Activated CD4-positive, alpha-beta T cell treated with anti-CD3 and anti-CD28 coated beads, Interleukin-2, amount 50 U/mL, for 24 hours (primary cell): ENCODE data around the gene DNAJB12.
"Not testable (repeated sequence)": the region's sequence is repeated elsewhere in the genome, so short reads cannot be mapped to it uniquely, and the experiment has no call there.

Source experiments
- DNase-seq, 2 donors: peaks; one replicate each; pipeline ENCODE4 v3.0.0-alpha.2; 2020; ENCODE audit warnings: low read depth in 1 of 2, low spot score in 1 of 2

Gene DNAJB12

DNA sequence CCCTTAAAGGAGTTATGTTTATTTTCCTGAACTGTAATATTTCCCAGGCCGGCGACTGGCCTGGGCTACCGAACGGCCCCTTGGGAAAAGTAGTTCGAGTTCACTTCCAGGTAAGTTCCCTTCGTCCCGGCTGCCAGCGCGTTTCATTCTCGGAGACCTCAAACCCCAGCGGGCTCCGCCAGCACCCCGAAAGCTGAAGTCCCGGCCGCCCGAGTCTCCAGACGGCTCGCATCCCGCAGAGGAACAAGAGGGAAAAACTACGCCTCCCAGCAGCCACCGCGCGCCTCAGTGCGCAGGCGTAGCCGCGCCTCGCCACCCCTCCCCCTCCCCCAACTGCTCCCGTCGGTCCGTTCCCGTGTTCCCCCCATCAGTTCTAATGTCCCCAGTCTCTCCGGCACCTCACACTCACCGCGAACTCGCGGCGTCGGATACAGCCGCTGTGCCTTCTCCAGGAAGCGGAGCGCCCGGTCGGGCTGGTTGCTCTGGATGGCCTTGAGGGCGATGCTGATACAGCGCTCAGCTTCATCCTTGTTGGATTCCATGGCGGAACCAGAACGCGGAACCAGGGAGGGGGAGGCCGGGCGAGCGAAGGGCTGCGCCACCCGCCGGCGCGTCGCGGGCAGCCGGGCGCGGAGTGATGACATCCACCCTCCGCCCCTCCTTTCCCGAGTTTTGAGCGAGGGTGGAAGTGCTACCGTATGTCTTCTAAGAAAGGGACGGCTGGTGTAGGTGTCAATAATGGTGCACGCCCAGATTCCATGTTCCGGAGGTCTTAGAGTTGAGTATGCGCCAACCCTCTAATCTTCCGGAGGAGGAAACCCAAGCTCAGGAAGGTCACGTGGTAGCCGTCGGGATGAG is at the start of gene DNAJB12:
DNAJB12 (minus strand) TSS at position 564 of the 858 bp plus-strand sequence; CDS start at position 542, 22 bp downstream.
- DNase-seq: peak; percentile 83 to 87

DNA sequence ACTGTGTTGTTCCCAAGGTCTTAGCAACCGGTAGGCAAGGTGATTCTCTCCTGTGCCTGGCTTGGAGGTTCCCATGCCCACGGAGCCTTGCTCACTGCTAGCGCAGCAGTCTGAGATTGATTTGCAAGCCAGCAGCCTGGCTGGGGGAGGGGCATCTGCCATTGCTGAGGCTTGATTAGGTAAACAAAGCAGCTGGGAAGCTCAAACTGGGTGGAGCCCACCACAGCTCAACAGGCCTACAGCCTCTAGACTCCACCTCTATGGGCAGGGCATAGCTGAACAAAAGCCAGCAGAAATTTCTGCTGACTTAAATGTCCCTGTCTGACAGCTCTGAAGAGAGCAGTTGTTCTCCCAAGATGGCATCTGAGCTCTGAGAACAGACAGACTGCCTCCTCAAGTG is 40.9 kb upstream of the DNAJB12 start:
- DNase-seq: not testable (repeated sequence)

DNA sequence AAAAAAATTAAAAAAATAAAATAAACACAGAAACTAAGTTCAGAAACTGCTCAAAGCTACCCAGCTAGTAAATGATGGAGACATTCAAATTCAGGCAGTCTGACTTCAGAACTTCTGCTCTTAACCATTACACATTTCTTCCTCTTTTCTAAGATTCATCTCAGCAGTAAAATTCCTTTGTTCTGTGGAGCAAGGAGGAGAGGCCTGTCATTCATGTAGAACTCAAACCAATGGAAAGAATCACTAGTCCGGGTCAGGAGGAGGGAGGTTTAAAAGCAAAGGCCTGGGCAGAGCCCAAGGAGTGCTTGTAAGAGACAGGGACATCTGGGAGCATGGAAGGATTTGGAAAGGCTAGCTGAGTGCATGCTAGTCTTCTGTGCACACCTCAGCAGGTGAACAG is 37.9 kb upstream of the DNAJB12 start:
- DNase-seq: no peak

DNA sequence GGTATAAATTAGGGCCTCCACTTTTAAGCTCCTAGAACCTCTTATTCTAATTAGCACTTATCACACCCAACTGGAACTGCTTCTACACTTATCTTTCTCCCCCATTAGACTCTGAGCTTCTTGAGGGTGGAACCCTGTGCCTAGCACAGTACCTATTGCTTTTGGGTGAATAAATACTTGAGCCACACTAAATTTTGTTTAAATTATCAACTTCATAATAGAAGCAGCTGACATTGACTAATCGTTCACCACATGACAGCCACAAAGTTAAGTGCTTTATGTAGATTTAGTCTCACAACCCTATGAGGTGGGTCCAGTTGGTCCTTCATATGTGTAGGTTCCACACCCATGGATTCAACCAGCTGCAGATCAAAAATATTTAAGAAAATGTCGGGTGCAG is 36.0 kb upstream of the DNAJB12 start:
- DNase-seq: no peak

DNA sequence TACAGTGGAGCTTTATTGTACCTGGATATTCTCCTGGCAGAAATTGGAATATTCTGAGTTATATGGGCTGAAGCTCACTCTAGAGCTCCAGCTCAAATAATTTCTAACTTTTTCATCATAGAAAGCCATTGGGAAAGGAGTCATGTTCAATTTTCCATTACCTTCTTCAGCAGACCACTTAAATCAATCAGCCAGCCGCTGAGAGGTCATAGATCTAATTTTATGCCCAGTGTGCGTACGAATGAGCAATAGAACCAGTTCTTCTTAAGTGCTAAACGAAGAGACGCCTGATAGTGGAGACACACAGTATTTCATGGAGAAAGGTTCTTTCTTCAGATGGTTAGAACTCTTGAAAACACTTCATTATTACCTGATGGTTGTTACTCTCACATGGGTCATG is 35.0 kb upstream of the DNAJB12 start:
- DNase-seq: no peak

DNA sequence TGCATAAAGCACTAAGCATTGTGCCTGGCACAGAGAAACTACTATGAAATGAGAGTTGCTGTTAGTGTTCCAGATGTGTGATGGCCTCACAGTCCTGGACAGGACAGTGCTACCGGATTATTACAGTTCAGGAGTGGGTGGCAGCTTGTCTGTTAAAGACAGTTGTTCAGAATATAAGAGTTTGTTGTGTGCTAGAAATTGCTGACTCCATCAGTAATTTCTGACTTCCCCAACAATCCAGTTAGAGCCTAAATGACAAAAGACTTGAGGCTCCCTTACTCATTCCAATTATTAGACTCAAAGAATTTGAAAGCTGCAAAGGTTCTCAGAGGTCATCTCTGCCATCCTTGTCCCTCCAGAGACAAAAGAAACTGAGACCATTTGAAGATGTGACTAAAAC is 34.3 kb upstream of the DNAJB12 start:
- no peak for DNase-seq

DNA sequence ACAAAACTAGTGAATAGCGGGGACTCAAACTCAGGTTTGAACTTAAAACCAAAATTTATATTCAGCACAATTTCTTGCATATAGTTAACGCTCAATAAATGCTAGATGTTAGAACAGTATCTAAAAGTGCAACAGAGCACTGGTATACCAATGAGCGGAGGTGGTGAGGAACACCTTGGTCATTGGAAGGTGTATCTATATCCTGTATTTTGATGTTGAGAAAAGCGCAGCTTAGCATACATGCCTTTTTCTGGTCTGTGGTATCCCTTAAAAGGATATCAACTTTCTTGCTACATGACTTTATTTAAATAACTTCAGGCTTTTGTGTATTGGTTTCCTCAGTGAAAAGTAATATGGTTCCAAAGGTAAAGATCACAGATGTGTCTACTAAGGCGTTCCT is 33.3 kb upstream of the DNAJB12 start:
- DNase-seq: no peak

DNA sequence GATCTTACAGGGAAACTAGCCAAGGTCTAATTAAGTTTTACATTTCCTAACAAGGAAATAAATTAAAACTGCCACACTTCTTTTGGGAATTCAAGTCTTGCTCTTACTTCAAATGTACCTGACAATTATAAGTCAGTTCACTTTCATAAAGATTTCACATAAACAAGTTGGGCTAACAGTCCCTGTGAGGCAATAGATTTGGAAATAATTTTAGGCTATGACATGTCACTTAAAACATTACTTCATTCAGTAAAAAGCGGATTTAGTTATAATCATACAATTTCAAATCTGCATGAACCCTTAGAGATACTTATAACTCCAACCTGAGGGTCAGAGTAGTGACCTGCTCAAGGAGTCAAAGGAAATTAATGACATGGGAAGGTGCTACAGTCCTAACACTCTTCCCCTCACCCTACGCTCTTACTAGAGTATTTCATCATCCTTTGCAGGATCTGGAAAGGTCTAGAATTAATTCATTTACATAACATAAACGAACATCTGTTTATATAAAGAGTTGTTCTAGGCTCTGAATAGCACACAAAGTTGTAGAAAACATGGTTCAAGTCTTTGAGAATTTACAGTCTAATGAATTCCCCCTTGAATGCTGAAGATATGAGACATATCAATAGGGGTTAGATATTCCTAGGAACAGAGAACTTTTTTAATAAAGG is 32.3 kb upstream of the DNAJB12 start:
- DNase-seq: no peak

DNA sequence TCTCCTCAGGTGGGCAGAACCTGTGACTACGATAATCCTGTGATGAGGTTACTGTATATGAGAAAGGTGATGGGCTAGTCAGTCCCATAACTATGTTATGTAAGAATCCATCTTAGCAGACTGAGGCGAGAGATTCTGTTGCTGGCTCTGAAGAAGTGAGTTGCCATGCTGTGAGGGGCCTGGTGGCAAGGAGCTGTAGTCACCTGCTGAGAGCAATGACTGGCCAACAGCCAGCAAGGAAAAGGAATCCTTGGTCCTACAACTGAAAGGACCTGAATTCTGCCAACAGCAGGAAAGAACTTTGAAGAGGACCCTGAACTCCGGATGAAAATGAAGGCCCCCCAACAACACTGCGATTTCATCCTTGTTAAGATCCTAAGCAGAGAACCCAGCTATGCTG is 31.0 kb upstream of the DNAJB12 start:
- DNase-seq: no peak

DNA sequence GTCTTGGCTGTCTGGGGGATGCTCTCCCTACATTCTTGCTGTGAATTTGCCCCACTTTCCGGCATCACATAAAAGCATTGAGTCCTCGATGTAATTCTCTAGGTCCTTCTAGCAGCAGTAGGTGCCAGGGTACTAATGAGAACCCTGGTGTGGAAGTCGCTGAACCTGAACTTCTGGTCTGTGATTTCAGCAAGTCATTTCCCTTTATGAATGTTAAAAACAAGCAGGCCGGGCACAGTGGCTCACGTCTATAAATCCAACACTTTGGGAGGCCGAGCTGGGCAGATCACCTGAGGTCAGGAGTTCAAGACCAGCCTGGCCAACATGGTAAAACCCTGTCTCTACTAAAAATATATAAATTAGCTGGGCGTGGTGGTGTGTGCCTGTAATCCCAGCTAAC is 30.3 kb upstream of the DNAJB12 start:
- not testable (repeated sequence) for DNase-seq

DNA sequence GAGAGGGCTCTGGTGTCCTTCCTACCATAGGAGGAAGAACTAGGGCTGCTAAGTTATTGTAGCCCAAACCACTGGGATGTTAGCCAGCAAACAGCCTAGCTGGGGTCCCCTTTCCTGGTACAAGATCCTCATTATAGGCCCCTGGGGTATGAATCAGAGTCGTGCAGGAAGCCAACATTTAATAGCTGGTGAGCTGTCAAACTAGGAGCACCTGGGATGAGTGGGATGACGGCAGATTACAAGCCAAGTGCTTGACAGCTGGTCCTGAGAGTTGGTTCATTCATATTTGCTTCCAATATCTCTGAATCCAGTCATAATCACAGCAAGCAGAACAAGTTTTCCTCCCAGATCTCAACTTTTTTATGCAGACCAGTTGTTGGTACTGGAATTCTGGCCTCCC is 25.1 kb upstream of the DNAJB12 start:
- no peak for DNase-seq

DNA sequence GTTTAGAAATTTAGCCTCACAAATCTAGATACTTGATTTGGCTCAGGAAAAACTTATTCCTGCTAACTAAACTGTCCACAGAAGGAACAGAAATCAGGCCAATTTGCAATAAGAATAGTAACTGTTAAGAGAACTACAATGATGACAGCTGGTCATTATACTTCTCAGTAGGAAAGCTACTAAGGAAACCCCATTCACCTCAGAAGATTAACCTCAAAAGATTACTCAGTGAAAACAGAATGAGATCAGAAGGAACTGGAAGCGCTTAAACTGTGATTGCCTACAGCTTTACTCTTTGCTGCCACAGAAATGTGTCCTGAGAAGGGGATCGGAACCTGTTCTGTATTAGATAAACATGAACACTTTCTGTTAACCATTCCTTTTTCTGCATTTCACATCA is 24.3 kb upstream of the DNAJB12 start:
- no peak for DNase-seq

DNA sequence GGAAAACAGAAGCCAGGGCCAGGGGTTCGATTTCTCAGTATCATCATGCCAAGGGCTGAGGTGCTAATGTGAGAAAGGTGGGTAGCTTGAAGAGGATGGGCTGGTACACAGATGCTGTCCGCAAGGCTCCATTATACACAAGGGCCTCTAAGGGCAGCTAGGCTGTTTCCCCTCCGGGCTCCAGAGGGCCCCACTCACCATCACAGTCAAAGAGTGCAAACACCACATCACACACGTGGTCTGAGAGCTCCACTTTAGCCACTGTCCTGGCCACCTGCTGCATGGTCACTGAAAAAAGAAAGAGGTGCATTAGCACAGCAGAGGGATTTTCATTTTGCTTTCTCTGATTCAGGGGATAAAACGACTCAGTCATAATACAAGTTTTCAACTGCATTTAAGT is 20.9 kb upstream of the DNAJB12 start:
- DNase-seq: no peak

DNA sequence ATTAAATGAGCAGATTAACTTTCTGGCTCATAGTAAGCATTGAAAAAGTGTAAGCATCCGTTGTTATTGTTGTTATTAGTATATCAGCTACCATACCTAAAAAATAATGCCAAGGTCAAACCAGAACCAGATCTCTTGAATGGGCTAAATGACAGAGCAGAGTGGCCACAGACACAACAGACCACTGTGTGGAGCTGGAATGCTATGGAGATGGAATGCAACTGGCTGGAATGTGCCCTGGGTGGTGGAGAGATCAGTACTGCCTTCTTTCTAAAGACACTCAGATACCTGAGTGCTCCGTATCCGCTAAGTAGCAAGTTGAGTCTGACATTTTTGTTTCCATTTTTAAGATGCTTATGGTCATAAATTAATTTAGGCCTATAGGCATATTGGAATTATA is 20.5 kb upstream of the DNAJB12 start:
- no peak for DNase-seq

DNA sequence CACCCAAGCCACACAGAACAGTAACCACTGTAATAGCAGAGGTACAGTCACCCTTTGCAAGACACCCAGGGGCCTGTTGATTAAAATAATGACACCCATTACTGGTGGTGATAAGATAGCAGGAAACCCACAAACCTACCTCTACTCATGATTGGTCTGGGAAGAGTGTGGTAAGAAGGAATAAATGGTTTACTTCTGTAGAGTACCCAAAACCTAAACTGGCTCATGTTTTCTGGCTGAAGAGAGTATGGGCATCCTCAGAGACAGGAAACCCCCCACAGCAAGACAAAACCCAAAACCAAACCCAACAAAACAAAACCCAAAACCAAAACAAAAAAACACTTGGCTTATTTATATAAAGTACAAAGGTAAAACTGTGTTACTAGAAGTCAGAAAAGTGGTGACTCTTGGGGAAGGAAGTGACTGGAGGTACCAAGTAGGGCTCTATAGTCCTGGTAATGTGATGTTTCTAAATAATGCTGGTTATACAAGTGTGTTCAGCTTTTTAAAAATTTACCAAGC is 15.5 kb upstream of the DNAJB12 start:
- no peak for DNase-seq

DNA sequence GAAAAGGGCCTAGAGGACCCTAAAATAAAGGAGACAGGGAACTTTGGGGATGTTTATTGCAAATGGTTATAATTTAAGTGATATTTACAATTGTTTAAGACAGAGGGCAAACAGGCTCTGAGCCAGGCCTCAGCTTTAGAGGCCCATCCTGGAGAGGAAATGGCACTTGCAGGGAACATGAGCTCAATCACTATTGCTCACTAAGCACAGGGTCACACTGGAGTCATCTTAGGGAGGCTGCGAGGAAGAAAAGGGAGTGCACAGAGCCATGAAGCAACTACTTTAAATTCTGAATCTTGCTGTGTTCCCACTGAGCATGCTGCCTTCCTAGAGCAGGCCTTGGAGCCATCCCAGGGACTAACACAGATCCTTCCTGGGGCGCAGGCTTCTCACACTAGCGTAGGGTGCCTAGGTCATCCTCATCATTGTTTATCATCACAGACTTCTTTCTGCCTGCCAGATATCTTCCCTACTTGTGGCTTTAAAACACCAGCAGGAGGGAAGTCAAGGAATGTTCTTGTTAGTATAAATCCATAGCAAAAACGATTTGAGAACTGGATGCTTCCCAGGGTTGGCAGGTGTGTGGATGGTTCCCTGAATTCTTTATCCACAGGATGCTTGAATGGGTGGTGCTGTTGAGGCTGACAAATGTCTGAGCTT is 12.7 kb upstream of the DNAJB12 start:
- no peak for DNase-seq

DNA sequence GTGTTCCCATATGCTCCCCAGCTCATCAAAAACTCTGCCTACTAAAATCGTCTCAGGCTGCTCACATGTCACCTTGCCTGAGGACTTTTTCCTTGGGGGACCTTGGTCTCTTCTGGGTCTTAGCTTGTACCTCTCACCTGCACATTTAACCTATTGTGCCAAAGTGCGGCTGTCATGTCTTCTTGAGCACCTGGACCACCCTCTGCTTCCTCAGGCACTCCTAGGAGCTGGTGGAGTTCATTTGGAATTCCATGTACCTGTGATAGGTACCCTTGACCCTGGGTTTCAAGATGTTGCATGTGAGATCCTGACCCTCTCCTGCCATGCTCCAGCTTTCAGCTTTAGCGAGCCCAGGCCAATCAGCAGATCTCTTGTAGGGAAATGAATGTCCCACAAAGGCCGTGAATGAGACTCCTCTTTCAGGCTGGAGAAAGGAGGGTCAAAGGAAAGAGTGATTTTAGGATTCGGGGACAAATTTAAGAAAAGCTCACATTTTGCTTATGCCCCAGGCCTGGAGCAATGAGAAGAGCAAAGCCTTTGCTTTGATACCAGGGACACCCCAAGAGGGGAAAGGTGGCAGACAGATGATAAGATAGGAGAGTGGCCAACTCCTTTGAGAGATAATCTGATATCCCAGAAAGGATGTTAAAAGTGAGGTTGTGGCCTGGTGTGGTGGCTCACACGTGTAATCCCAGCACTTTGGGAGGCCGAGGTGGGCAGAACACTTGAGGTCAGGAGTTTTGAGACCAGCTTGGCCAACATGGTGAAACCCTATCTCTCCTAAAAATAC is 10.6 kb upstream of the DNAJB12 start:
- DNase-seq: no peak

DNA sequence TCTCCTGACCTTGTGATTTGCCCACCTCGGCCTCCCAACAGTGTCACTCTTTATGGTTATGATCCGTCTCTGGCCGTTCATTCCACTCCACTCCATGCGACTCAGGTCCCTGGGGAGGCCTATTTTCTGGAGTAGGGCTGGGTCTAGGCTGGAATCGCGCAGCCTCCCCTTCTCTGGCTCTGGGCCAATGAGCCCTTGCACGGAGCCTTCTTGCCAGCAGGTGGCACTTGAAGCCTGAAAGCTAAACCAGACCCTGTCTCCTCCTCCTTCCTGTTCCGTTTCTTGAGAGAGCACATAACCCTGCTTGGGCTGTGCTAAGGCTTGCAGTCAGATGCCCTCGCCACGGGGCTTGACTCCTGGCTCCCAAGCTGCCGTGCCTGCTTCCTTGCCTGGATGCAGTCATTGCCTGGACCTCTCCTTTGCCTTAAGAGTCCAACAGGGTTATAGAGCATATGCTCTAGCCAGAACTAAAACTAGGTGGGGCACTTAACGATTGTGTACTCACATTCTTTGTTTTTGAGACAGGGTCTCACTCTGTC is 9.6 kb upstream of the DNAJB12 start:
- DNase-seq: peak; percentile 68 to 82

DNA sequence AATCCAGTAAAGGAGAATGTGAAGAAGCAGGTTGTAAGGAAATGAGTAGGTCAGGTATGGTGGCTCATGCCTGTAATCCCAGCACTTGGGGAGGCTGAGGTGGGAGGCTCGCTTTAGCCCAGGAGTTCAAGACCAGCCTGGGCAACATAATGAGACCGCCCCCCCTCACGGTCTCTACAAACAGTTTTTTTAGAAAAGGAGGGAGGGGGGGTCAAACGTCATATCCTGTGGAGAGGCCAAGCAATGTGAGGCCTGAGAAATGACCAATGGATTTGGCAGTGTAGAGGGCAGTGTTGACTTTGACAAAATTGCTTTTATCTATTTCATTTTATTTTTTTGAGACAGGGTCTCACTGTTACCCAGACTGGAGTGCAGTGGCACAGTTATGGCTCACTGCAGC is 2.3 kb upstream of the DNAJB12 start:
- no peak for DNase-seq

DNA sequence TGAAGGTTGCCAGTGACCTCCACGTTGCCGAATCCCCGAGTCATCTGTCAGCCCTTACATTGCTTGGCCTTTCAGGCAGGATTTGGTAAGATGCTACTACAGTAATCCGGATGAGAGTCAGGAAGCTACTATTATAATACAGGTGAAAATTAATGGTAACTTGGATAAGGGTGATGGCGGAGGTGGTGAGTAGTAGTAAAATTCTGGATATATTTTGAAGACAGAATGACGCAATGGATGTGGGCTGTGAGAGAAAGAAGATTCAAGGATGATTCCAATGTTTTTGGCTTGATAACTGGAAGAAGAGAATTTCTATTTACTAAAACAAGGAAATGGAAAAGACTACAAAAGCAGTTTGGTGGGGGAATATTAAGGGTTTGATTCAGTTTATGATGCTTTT is 1.4 kb upstream of the DNAJB12 start:
- no peak for DNase-seq

DNA sequence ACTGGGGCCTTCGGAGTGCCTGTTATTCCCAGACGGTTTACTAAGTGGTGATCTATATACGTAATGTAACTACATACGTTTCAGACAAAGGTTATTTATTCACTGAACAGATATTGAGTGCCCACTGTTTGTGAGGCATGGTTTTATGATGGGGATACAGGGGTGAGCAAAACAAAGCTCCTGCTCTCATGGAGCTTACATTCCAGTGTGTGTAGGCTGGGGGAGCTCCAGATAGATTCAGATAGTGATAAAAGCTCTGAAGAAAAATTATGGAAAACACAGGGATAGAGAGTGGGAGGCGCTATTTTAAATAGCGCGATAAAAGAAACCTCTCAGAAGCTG is 466 bp upstream of the DNAJB12 start:
- no peak for DNase-seq
